NB4 (cell line): ENCODE results near the gene ARL10.

Source experiments
- MAX ChIP-seq: IDR thresholded peaks from 2 replicates; pipeline ENCODE4 v1.6.1; 2011; ENCODE audit warnings: low read depth, low read length
- POLR2A ChIP-seq: IDR thresholded peaks from 2 replicates; pipeline ENCODE4 v1.6.1; 2011; ENCODE audit warnings: mild to moderate bottlenecking; ENCODE audit not compliant: insufficient read length; ENCODE audit errors: extremely low read depth
- TF ChIP-seq, protein P1 (sequence below): IDR thresholded peaks from one replicate; pipeline ENCODE4 v1.5.1; 2012; ENCODE audit warnings: low read depth, low read length

DNA sequence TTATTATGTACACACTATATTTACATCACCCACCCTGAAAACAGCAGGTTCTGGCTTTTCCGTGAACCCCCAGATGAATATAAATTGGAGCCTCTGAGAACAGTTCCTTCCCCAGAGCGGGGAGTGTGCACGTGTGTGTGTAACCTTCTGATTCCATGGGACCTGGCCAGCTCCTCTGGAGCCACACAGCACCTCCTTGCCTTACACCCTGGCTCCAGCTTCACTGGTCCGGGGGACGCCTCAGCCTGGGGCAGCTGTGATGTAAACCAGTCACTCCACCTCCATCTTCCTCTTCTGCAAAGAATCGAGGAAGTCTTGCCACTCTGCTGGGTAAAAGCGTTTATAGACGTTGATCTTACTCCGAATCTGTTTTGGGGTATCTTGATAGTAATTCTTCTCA, 18.7 kb downstream of the ARL10 start:
- TF ChIP-seq MAX (no peak), POLR2A (no peak)
- TF ChIP-seq, protein P1, sequence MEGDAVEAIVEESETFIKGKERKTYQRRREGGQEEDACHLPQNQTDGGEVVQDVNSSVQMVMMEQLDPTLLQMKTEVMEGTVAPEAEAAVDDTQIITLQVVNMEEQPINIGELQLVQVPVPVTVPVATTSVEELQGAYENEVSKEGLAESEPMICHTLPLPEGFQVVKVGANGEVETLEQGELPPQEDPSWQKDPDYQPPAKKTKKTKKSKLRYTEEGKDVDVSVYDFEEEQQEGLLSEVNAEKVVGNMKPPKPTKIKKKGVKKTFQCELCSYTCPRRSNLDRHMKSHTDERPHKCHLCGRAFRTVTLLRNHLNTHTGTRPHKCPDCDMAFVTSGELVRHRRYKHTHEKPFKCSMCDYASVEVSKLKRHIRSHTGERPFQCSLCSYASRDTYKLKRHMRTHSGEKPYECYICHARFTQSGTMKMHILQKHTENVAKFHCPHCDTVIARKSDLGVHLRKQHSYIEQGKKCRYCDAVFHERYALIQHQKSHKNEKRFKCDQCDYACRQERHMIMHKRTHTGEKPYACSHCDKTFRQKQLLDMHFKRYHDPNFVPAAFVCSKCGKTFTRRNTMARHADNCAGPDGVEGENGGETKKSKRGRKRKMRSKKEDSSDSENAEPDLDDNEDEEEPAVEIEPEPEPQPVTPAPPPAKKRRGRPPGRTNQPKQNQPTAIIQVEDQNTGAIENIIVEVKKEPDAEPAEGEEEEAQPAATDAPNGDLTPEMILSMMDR = no peak
